Effector CD4-positive, alpha-beta T cell (primary cell): ENCODE measurements around the gene GGCX.

ENCODE experiments used
- DNase-seq: peaks from one replicate; pipeline ENCODE4 v3.0.0-alpha.2; 2020

The GGCX gene

GRCh38 chr2:85511008-85511811 lies 50.1 kb downstream of the GGCX start:
- no peak for DNase-seq

GRCh38 chr2:85506768-85507181 lies 54.5 kb downstream of the GGCX start:
- DNase-seq, result no peak

DNA sequence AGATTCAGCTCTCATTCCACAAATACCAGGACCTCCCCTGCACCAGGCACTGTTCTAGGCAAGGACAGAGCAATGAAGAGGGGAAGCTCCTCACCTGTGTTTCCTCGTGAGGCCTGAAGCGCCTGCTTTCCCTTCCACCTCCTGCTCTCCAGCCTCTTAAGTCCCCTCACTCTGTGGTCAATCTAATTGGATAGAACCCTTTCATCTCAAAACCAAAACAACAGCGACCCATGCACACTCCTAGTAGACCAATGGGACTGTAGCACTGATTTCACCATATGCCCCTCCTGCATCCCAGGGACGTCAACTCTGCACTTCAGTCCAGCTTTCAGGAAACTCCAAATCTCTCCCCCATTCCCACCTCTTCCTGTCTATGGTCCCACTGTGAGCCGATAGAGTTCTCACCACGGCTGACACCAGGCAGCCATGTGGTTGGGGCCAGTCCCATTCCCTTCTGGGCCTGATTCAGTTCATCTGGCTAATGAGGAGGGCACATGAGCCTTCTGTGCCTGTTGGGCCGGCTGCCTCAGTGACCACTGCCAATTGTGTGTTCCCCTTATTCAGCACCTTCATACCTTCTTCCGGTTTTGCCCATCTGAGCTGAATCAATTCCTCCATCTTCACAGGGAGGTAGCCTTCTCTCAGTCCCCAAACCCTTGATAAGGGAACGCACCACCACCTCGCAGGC lies 55.6 kb downstream of the GGCX start:
- no peak for DNase-seq

GRCh38 chr2:85504778-85505261 lies 56.5 kb downstream of the GGCX start:
- DNase-seq, result no peak

- no peak for DNase-seq
Observed at GRCh38 chr2:85503851-85504777, 57.2 kb downstream of the GGCX start.

DNA sequence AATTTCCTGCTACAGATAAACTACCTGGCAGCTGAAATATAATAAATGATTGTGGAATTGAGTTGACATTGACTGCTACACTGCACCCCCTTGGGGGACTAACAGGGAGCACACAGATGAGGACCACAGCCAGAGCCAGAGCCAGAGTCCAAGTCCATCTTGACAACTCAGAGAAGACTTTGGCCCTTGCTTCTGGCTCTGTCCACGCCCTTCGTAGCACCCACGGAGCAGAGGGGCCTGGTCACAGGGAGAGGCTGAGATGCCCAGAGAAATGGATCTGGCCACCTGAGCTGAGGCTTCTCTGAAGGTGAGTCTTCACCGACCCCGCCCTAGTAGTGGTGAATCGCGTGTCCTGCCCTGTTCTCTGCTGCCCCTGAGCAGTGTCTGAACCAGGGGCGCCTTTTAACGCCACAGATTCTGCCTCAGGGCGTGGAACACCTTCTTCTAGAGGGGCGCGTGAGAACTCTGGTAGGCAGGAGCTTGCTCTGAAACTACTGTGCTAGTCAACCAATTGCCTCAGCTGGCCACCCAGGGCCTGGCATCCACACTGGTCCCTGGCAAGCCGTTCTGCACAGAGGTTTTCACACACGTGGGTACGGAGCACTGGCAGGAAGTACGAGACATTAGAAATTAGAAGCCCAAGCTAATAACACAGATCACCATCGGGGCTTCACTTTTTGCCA lies 58.0 kb downstream of the GGCX start:
- no peak for DNase-seq

DNA sequence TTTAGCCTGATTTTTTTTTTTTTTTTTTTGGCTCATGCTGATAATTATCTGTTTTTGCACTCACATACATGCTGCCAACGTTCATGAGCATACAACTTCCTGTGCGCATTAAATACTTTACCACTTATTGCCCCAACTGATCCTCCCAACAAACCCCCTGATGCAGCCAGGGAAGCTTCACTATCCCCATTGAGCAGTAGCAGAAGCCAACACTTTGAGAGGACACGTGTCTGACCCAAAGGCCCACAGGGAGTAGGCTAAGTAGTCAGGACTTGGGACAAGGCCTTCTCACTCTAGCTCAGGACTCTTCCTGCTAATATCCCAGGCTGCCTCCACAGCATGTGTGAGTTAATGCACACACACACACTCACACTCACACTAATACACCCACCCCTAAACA lies 58.6 kb downstream of the GGCX start:
- DNase-seq, result no peak

DNA sequence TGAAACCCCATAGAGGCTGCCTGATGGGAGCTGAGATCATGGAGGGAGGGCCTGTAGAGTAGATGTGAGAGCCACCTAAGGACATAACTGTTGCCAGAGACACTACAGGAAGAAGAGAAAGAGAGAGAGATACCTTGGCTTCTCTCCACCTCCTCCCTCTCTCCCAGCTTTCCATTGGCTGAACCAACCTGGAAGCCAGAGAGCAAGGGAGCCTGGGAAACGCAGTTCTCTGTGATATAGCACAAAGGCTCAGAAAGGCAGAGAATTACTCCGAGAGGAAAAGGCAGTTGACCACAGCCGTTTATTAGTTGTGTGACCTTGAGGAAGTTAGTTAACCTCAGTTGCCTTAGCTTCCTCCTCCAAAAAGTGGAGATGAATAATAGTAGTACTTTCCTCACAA lies 60.0 kb downstream of the GGCX start:
- no peak for DNase-seq

GRCh38 chr2:85497944-85498630 lies 63.2 kb downstream of the GGCX start:
- DNase-seq, result no peak

DNA sequence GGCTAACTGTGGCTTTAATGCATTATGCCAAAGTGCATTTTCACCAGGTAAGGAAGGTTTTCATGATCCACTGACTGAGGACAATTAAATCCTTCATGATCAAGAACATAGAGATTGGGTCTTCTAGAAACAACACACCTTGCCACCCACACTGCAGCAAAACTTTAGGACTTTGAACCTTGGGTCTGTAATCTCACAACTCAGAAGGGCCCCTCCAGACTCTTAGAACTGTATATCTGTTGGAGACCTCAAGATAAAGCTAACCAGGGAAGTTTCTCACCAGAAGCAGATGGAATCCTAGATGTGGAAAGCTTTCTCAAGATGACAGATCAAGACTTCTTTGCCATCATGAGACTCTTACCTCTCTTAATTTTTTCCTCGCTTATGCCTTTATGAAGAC lies 64.9 kb downstream of the GGCX start:
- DNase-seq, result no peak
